ENCODE data around the gene VSTM4. TPM values are rescaled to one million over a fixed set of nuclear protein-coding genes. Genes with fewer than 3 reads are reported as not detected.

The VSTM4 gene
- total RNA-seq, 1 donor from 2014 or later = 2.7 TPM

- DNase-seq (ENCODE audit: low spot score) = no peak
Observed at GRCh38 chr10:49012603-49013002, 102.7 kb downstream of the VSTM4 start.

GRCh38 chr10:49011756-49012155 is 103.6 kb downstream of the VSTM4 start:
- DNase-seq (ENCODE audit: low spot score) (no peak), ATAC-seq (no peak)

More at GRCh38 chr10:49012603-49013002, 102.7 kb downstream of the VSTM4 start:
- ATAC-seq = no peak

GRCh38 chr10:49010865-49011264 is 104.5 kb downstream of the VSTM4 start:
- no peak for DNase-seq (ENCODE audit: low spot score)
- ATAC-seq = no peak

- DNase-seq (ENCODE audit: low spot score) (no peak), ATAC-seq (peak; percentile 49)
Observed at GRCh38 chr10:49010295-49010694, 105.0 kb downstream of the VSTM4 start.

- ATAC-seq = no peak
- DNase-seq (ENCODE audit: low spot score) = no peak
Observed at GRCh38 chr10:49009199-49009979, 105.9 kb downstream of the VSTM4 start.

- ATAC-seq (no peak), DNase-seq (ENCODE audit: low spot score) (no peak)
Observed at GRCh38 chr10:49008505-49009198, 106.7 kb downstream of the VSTM4 start.

- DNase-seq (ENCODE audit: low spot score) (no peak), ATAC-seq (no peak)
Observed at GRCh38 chr10:49008091-49008490, 107.2 kb downstream of the VSTM4 start.

- DNase-seq (ENCODE audit: low spot score) (no peak), ATAC-seq (no peak)
Observed at GRCh38 chr10:49007129-49007528, 108.2 kb downstream of the VSTM4 start.

GRCh38 chr10:49005270-49005669 is 110.1 kb downstream of the VSTM4 start:
- peak; percentile 62 for DNase-seq (ENCODE audit: low spot score)

GRCh38 chr10:49001870-49002672 is 113.3 kb downstream of the VSTM4 start:
- no peak for DNase-seq (ENCODE audit: low spot score)

More at GRCh38 chr10:49005270-49005669, 110.1 kb downstream of the VSTM4 start:
- ATAC-seq = peak; percentile 84

GRCh38 chr10:49001402-49001801 is 113.9 kb downstream of the VSTM4 start:
- peak; percentile 50 for ATAC-seq
- no peak for DNase-seq (ENCODE audit: low spot score)

More at GRCh38 chr10:49001870-49002672, 113.3 kb downstream of the VSTM4 start:
- ATAC-seq = no peak

GRCh38 chr10:49000437-49001398 is 114.6 kb downstream of the VSTM4 start:
- DNase-seq (ENCODE audit: low spot score) = no peak
- ATAC-seq = no peak

- DNase-seq (ENCODE audit: low spot score) (no peak), ATAC-seq (no peak)
Observed at GRCh38 chr10:48999346-48999745, 116.0 kb downstream of the VSTM4 start.

- DNase-seq (ENCODE audit: low spot score) (no peak), ATAC-seq (no peak)
Observed at GRCh38 chr10:48996329-48996728, 119.0 kb downstream of the VSTM4 start.

- ATAC-seq (no peak), DNase-seq (ENCODE audit: low spot score) (no peak)
Observed at GRCh38 chr10:48993627-48994026, 121.7 kb downstream of the VSTM4 start.

- DNase-seq (ENCODE audit: low spot score) = no peak
- no peak for ATAC-seq
Observed at GRCh38 chr10:48990226-48990625, 125.1 kb downstream of the VSTM4 start.

- no peak for DNase-seq (ENCODE audit: low spot score)
- no peak for ATAC-seq
Observed at GRCh38 chr10:48985621-48986158, 129.6 kb downstream of the VSTM4 start.

- ATAC-seq = no peak
Observed at GRCh38 chr10:48983648-48984351, 131.5 kb downstream of the VSTM4 start.

GRCh38 chr10:48982584-48982983 is 132.7 kb downstream of the VSTM4 start:
- ATAC-seq (no peak), DNase-seq (ENCODE audit: low spot score) (no peak)

More at GRCh38 chr10:48983648-48984351, 131.5 kb downstream of the VSTM4 start:
- no peak for DNase-seq (ENCODE audit: low spot score)
